Stimulated activated CD8-positive, alpha-beta memory T cell treated with anti-CD3 and anti-CD28 coated beads, Interleukin-2, amount 100 ng/mL, for 48 hours (primary cell): ENCODE results near the gene SIPA1L3.

Experiments
- DNase-seq, 2 donors: peaks; one replicate each; pipeline ENCODE4 v3.0.0-alpha.2; 2020; ENCODE audit warnings: low read depth in 2 of 2

The SIPA1L3 gene

DNA sequence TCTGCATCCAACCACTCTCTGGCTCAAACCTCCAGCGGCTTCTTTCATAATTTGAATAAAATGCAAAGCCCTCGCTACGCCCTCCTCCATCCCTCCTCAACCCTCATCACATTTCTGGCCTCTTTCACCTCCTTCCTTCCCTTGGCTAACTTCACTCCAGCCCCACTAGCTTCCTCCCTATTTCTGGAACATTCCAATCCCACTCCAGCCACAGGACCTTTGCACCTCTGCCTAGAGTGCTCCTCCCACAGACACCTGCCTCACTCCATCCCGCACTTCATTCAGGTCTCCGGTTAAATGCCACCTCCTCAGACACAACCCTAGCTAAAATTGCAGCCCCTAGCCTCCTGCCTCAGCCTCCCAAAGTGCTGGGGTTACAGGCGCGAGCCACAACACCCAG is 324.9 kb downstream of the SIPA1L3 start:
- DNase-seq: no peak

DNA sequence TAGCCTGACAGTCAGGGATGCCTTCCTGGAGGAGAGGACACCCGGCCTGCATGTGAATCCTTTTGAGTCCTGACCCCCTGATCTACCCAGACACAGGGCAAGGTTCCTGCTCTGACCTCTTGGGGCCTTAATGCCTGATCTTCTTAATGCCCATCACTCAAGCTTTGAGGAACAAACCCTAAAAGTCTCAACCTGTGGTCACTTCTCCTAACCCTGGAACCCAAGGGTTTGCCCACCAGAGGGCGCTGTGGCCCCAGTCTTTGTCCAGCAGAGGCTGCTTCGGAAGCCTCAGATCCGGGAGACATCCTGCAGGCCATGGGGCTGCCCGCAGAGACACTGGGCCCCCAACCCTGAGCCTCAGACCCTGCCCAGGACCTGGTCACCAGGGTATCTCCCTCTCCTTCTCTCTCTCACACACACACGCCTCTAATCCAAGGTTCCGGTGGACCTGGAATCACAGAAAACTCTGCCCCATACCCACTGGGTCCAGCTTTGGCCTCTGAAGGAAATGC is 326.8 kb downstream of the SIPA1L3 start:
- DNase-seq: peak; percentile 68 to 81

DNA sequence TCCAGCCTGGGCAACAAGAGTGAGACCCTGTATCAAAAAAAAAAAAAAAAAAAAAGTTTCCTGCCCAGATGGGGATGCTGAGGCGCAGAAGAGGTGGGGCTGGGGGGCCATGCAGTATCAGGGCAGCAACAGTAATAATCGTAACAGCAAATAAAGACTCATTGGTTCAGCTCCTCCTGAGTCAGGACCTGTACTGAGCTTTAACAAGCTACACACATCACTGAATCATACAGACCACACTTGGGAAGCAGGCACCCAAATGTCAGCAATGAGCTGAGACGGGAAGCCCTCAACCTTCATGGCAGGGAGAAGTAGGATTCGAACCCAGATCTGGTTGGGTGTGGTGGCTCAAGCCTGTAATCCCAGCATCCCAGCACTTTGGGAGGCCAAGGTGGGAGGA is 327.6 kb downstream of the SIPA1L3 start:
- DNase-seq: no peak

DNA sequence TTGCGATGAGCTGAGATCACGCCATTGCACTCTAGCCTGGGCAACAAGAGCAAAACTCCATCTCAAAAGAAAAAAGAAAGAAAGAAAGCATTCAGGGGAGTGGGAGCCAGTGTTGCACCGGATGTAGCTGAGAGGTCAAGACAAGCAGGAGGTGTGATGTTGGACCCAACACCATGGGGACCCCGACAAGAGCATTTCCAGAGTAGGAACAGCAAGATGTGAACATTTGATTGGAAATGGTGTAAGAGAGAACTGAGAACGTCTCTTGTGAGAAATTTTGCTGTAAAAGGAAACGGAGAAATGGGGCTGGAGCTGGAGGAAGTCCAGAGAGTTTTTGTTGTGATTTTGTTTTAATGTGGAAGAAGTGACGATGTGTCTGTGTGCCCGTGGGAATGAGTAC is 332.8 kb downstream of the SIPA1L3 start:
- no peak for DNase-seq

DNA sequence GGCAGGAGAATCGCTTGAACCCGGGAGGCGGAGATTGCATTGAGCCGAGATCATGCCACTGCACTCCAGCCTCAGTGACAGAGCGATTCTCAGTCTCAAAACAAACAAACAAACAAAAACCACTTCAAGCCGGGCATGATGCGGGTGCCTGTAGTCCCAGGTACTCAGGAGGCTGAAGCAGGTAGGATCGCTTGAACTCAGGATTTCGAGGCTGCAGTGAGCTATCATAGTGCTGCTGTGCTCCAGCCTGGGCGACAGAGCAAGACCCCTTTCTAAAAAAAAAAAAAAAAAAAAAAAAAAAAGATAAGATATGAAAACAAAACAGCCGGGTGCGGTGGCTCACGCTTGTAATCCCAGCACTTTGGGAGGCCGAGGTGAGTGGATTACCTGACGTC is 336.3 kb downstream of the SIPA1L3 start:
- no peak for DNase-seq

DNA sequence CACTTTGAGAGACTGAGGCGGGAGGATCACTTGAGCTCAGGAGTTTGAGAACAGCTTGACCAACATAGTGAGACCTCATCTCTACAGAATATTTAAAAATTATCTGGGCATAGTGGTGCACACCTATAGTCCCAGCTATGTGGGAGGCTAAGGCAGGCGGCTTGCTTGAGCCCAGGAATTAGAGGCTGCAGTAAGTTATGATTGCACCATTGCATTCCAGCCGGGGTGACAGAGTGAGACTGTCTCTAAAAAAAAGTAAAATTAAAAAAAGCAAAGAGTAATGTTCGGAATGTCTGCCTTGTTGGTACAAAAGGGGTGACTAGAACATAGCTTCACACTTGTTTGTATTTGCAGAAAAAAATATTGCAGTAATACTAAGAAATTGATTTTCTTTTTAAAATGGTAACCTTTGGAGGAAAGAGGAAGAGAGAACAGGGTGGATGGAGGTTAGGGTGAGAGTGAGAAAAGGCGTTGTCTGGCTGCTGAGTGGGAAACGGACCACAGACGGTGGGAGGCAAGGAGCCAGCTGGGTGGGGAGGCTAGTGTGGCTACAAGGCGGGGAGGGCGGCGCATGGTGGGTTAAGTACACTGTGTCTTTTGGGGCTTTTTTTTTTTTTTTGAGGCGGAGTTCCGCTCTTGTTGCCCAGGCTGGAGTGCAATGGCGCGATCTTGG is 339.0 kb downstream of the SIPA1L3 start:
- DNase-seq: no peak

DNA sequence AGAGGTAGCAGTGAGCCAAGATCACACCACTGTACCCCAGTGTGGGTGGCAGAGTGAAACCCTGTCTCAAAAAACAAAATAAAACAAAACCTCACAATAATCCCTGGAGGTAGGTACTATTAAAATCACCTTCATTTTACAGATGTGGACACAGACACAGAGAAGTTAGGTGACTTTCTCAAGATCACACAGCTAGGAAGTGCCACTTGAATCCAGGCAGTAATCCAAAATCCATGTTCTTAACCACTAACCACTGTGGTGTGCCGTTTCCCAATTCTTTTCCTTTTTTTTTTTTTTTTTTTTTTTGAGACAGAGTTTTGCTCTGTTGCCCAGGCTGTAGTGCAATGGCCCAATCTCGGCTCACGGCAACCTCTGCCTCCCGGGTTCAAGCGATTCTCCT is 340.1 kb downstream of the SIPA1L3 start:
- DNase-seq: no peak

DNA sequence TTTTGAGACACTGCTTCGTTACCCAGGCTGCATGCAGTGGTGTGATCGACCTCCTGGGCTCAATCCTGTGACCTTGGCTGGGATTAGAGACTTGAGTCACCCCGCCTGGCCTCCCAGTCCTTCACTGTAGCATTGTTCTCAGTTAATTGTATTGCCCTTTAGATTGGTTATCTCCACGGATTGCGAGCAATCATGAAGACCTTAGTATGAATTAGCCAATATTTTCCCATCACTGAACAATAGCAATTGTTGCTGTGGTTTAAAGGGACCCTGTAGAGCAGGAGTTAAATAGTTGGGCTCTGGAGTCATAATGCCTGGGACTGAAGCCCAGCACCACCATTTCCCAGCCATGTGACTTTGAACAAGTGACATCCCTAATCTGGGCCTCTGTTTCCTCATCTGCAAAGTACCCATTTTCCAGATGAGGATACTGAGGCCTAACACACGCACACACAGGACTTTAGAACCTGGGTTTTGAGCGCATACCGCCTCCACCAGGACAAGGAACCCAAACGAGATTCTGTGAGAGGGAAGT is 340.8 kb downstream of the SIPA1L3 start:
- DNase-seq: no peak

DNA sequence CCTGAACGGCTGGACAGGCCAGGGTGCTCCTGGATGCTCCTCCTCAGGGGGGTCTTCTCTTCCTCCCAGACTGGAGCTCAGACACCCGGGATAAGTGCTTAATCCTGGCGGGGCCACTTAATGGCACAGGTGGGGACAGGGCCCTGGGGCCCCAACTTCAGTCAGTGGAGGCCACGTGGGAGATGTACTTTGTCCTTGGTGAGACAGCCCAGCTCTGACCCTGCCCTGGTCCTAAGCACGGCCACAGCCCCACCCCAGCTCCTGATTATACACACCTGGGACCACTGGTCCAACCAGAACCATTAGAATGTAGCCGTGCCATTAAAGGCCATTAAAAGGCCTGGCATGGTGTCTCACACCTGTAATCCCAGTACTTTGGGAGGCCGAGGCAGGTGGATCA is 341.4 kb downstream of the SIPA1L3 start:
- DNase-seq: no peak

DNA sequence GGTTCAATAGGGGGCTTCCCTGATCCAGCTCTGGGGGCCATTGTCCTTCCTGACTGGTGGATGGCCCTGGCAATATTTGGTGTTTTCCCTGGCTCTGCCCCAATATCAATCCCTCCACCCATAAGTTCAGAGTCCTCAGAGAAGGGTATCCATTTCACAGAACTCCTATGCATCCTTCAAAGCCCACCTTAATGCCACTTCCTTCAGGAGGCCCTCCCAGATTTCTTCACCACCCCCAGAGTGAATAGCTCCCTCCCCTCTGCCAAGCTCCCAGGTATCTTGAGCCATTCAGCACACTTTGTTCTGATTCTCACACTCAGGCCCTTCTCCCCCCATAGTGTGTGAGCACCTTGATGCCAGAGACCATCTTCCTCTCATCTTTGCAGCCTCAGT is 343.4 kb downstream of the SIPA1L3 start:
- no peak for DNase-seq

DNA sequence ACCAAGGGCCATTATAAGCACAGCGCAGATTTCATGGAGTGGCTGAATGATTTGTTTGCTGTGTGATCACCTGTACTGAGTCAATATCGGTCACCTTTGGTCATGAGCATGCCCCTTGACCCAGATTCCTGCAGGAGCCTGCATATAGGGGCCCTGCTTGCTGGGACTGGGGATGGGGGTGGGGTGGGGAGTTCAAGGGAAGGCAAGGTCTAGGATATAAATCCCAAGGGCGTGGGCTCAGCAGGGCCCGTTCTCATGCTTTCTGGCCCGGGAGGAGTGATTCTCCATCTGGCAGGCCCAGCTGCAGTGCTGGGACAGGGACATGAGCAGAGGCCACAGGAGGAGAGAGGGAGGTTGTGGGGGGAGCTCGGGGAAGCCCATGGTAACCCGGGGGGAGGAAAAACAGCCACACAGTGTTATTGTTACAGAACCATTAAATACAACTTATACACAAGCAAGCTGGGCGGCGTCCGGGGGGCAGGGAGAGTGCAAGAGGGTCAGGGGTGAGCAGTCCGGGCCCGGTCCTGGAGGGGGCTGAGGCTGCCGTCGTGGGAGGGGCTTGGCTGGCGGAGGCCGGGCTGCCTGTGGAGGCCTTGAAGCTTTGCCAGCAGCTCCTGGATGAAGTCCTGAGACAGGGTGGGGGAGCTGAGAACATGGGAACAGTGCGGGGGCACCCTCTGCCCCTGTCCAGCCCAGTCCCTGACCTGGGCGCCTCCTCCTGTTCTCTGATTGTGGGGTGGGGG is 344.0 kb downstream of the SIPA1L3 start:
- no peak for DNase-seq

DNA sequence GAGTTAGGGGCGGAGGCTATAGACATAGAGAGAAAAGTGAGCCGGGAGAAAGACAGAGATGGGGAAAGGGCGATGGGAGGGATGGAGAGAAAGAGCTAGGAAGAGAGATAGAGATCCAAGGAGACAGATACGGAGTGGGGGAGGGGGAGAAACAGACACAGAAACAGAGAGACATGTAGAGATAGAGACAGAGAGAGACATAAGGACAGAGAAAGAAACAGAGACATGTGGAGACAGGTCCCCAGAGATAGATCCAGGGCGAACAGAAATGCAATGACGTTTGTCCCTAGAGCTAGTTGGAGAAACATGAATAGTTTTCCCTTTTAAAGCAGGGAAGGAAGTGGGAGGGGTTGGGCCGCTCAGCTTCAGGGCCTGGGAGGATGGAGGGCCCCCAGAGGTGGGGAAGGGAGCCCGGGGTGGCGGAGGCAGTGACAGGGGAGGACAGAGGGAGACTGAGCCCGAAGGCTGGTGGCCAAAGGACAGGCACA is 344.6 kb downstream of the SIPA1L3 start:
- DNase-seq: no peak

DNA sequence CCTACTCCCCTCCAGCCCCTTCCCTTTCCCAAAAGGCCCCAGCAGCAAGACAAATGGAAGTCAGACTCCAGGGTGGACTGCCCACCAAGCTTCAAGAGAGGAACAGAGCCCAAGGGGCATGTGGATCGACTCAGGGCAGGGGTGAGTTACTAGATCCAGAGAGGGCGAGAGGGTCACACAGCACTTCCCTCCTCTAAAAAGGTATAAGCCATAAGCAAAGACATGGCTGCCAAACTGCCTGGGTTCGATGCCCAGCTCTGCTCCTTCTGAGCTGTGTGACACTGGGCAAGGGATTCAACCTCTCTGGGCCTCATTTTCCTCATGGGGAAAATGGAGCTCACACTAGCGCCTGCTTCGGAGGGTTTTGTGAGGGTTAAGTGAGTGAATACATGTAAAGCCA is 345.4 kb downstream of the SIPA1L3 start:
- no peak for DNase-seq

DNA sequence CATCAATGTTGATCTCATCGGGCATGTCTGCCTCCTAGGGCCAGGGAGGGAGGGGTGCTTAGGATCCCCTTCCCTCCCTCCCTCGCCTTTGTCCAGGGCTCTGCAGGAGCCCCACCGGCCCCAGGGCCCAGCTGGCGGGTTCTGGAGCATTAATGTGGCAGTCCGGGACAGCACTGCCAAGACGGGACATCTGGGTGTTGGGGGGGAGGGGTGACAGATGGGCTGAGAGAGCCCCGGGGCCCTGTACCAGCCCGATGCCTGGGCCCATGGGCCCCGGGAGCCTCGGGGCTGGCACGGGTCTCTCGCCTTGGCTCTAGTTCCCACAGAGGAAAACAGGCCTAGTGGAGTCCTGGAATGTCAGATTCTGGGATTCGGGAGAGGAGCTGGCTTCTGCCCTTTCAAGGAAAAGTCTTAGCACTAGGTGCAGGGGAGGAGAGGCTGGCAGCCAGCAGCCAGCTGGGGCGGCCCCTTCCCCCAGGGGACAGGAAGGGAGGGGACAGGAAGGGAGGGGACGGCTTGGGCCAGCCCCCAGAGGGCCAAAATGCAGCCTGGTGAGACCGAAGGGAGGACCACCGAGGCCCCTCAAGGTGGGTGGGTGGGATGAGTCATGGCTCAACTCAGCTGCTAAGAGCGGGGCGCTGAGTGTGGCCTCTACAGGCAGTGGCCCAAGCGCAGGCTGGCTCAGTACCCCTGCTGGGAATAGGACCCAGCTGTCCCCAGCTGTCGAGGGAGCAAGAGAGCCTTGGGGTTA is 346.1 kb downstream of the SIPA1L3 start:
- DNase-seq: no peak

DNA sequence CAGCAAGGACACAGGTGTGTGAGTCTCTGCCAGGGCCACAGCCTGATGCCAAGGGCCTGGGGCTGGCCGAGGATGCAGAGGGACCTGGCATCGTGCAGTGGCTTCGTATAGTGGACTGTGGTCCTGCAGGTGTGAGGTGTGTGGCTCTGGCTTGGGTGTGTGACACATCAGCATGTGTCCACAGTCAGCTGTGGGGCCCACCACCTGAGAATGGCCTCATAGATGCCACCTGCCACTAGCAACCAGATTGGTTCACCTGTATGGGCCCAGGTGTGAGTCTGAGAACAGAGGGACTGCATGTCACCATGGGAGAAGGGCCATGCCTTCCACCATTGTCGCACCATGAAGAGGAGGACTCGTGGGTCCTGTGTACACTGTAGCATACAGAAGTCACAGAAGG is 346.8 kb downstream of the SIPA1L3 start:
- DNase-seq: no peak

DNA sequence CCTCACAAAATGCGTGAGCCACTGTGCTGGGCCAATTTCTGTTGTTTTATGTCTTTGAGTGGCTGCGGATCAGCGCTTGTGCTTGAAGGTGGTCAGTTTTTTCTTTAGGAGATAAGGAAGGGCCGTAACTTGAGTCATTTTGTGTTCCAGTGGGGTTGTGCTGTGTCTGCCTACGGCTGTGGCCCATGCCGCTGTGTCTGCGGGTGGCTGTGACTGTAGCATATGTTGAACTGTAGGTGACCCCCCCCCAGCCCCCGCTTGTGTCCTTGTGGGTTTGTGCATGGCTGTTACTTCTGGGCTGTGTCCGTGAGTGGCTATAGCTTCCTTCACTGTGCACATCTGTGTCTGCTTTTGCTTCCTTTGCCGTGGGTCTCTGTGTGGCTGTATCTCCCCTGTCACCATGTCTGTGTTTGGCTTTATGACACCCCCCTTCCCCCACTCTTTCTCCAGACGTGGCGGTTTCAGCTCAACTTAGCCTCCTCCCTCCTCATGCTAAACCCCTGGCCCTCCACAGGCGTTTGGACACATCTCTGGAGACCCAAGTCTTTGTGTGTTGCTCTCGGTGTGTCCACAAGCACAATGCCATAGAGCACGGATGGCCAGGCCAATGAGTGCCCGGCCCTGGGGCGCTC is 348.5 kb downstream of the SIPA1L3 start:
- DNase-seq: no peak
